Keratinocyte (primary cell): ENCODE data around the gene TTC22. TPM values are rescaled to one million over a fixed set of nuclear protein-coding genes. Genes with fewer than 3 reads are reported as not detected.

Experiments used
- DNase-seq: peaks from one replicate; pipeline ENCODE4 v3.0.0-alpha.2; 2011; ENCODE audit warnings: low read depth, missing footprints, low spot score
- FAIRE-seq: peaks from 2 replicates; lab custom pipeline; 2011; peaks lifted over from hg19 to GRCh38; lab: Jason Lieb, UNC
- H2AFZ ChIP-seq: 2 replicates; pipeline ENCODE4 v1.6.0; 2012; ENCODE audit warnings: low read length, control low read depth, inconsistent platforms; ENCODE audit not compliant: control insufficient read depth
- H3K27ac ChIP-seq: 2 replicates; pipeline ENCODE4 v1.5.1; 2011; ENCODE audit warnings: low read length; ENCODE audit not compliant: control insufficient read depth, insufficient read depth
- H3K27me3 ChIP-seq: 3 replicates; pipeline ENCODE4 v1.6.0; 2011; ENCODE audit warnings: low read length; ENCODE audit not compliant: control insufficient read depth, insufficient read depth; ENCODE audit errors: extremely low read depth
- H3K36me3 ChIP-seq, 2 experiments: 2 replicates in 1 of 2; 3 replicates in 1 of 2; pipeline ENCODE4 v1.5.1; 2011; ENCODE audit warnings: low read length in 2 of 2, mild to moderate bottlenecking in 1 of 2; ENCODE audit not compliant: control insufficient read depth in 2 of 2, insufficient read depth in 2 of 2; ENCODE audit errors: extremely low read depth in 1 of 2
- H3K4me1 ChIP-seq: 3 replicates; pipeline ENCODE4 v1.5.1; 2011; ENCODE audit warnings: low read length; ENCODE audit not compliant: control insufficient read depth, insufficient read depth; ENCODE audit errors: extremely low read depth
- H3K4me2 ChIP-seq: 3 replicates; pipeline ENCODE4 v1.6.0; 2011; ENCODE audit warnings: low read depth, low read length; ENCODE audit not compliant: control insufficient read depth, insufficient read depth; ENCODE audit errors: extremely low read depth
- H3K4me3 ChIP-seq, 3 experiments: fragments of 200-600 bp in 1 of 3; sonication (generic) in 1 of 3; 2 replicates in 2 of 3; 3 replicates in 1 of 3; pipeline ENCODE4 v1.5.1; 2011 to 2016; ENCODE audit warnings: low read length in 3 of 3, mild to moderate bottlenecking in 3 of 3, control low read depth in 2 of 3, inconsistent platforms in 1 of 3, low read depth in 1 of 3, mixed read lengths in 1 of 3, mixed run types in 1 of 3, moderate library complexity in 1 of 3; ENCODE audit not compliant: control insufficient read depth in 2 of 3, insufficient read depth in 2 of 3; ENCODE audit errors: extremely low read depth in 1 of 3
- H3K79me2 ChIP-seq: 2 replicates; pipeline ENCODE4 v1.6.0; 2012; ENCODE audit warnings: low read length; ENCODE audit not compliant: control insufficient read depth, insufficient read depth
- H3K9ac ChIP-seq: 3 replicates; pipeline ENCODE4 v1.6.0; 2011; ENCODE audit warnings: low read length; ENCODE audit not compliant: control insufficient read depth, insufficient read depth; ENCODE audit errors: extremely low read depth
- H3K9me1 ChIP-seq: 3 replicates; pipeline ENCODE4 v1.6.0; 2011; ENCODE audit warnings: low read length; ENCODE audit not compliant: control insufficient read depth, insufficient read depth; ENCODE audit errors: extremely low read depth
- H3K9me3 ChIP-seq: 2 replicates; pipeline ENCODE4 v1.5.1; 2012; ENCODE audit warnings: low read depth, low read length; ENCODE audit not compliant: control insufficient read depth
- H4K20me1 ChIP-seq: 3 replicates; pipeline ENCODE4 v1.6.0; 2011; ENCODE audit warnings: low read length; ENCODE audit not compliant: control insufficient read depth, insufficient read depth; ENCODE audit errors: extremely low read depth
- CTCF ChIP-seq, 3 experiments: IDR thresholded peaks in 1 of 3; conservative IDR thresholded peaks in 1 of 3; optimal IDR thresholded peaks in 1 of 3; 2 replicates in 2 of 3; 3 replicates in 1 of 3; pipeline versions ENCODE3 to v1.5.1; 2011; ENCODE audit warnings: low read length in 3 of 3, mild to moderate bottlenecking in 3 of 3, moderate library complexity in 2 of 3, control low read depth in 1 of 3, inconsistent platforms in 1 of 3; ENCODE audit not compliant: insufficient read depth in 2 of 3; ENCODE audit errors: extremely low read depth in 1 of 3
- EZH2 ChIP-seq: IDR thresholded peaks from one replicate; pipeline ENCODE4 v1.6.1; 2012; ENCODE audit warnings: inconsistent platforms, mild to moderate bottlenecking, low read length, moderate library complexity
- dilution Hi-C: fragments of 300-500 bp; cut with MboI; formaldehyde crosslinking; loops from one replicate; pipeline ENCODE4 v1.7.0; 2020; ENCODE audit warnings: low sequenced_read_pairs; ENCODE audit not compliant: extremely low pct_ligation_motif_present
- polyA plus RNA-seq, 5 experiments: library from polyadenylated mRNA; depleted of rRNA in 3 of 5; stranded (reverse) in 3 of 5; stranded (forward) in 1 of 5; unstranded in 1 of 5; fragments of >200 nt; gene quantifications; 1 replicate in 1 of 5; 2 replicates in 3 of 5; 3 replicates in 1 of 5; pipeline versions ENCODE4 v1.2.1 to v1.2.3, GENCODE V29; 2011 to 2012; ENCODE audit warnings: missing spikeins in 2 of 5, low read depth in 1 of 5, low replicate concordance in 1 of 5

Gene TTC22
- polyA plus RNA-seq, 1 donor (not counting 4 experiments of a cell fraction or from before 2014, with no cell fraction given), result 5.1 TPM

- Histone ChIP-seq H3K4me2 (no peak overlapping the region), H3K9ac (no peak overlapping the region), H3K9me3 (no peaks in the 10 kb centered on the region), H4K20me1 (no peaks in the 10 kb centered on the region), H3K27ac (no peak overlapping the region), H3K4me3 (no peak overlapping the region), H3K79me2 (no peaks in the 10 kb centered on the region), H2AFZ (no peak overlapping the region), H3K4me1 (peaks cover 41% of the 10 kb centered on the region), H3K27me3 (no peaks in the 10 kb centered on the region), H3K9me1 (peaks cover 5% of the 10 kb centered on the region), H3K36me3 (no peaks in the 10 kb centered on the region)
- TF ChIP-seq CTCF (optimal IDR thresholded peaks at IDR 0.05 in 1 of 3, IDR thresholded peaks at IDR 0.05 in 1 of 3, conservative IDR thresholded peaks at IDR 0.05 in 1 of 3; ENCODE audit: extremely low read depth in 1 of 3, insufficient read depth in 2 of 3, low read length in 3 of 3) (no peak), EZH2 (no peak)
- FAIRE-seq (no peak), DNase-seq (no peak)
- dilution Hi-C loops, result no loop called here
These were observed 2.9 kb downstream of the TTC22 start for GRCh38 chr1:54798206-54798605.

GRCh38 chr1:54796902-54797301, 4.2 kb downstream of the TTC22 start:
- Histone ChIP-seq H2AFZ (no peak overlapping the region), H3K27ac (no peak overlapping the region), H4K20me1 (no peaks in the 10 kb centered on the region), H3K4me3 (no peak overlapping the region), H3K79me2 (no peaks in the 10 kb centered on the region), H3K4me2 (no peak overlapping the region), H3K9me1 (peaks cover 5% of the 10 kb centered on the region), H3K4me1 (peaks cover 41% of the 10 kb centered on the region), H3K9ac (no peak overlapping the region), H3K9me3 (no peaks in the 10 kb centered on the region), H3K27me3 (no peaks in the 10 kb centered on the region), H3K36me3 (no peaks in the 10 kb centered on the region)
- FAIRE-seq (no peak), DNase-seq (no peak)
- dilution Hi-C loops, result no loop called here
- no peak for TF ChIP-seq CTCF (optimal IDR thresholded peaks at IDR 0.05 in 1 of 3, IDR thresholded peaks at IDR 0.05 in 1 of 3, conservative IDR thresholded peaks at IDR 0.05 in 1 of 3; ENCODE audit: extremely low read depth in 1 of 3, insufficient read depth in 2 of 3, low read length in 3 of 3)
- no peak for TF ChIP-seq EZH2
